Astrocyte (in vitro differentiated cells and primary cell): Measurements from ENCODE around the gene APOBR. TPM values are rescaled to one million over a fixed set of nuclear protein-coding genes. Genes with fewer than 3 reads are reported as not detected.
"Not testable (repeated sequence)": the region's sequence is repeated elsewhere in the genome, so short reads cannot be mapped to it uniquely, and the experiment has no call there.

Experiments
- DNase-seq: peaks from one replicate; pipeline ENCODE4 v3.0.0-alpha.2; 2010; ENCODE audit warnings: low read depth
- FAIRE-seq: peaks from 2 replicates; lab custom pipeline; 2011; peaks lifted over from hg19 to GRCh38; lab: Jason Lieb, UNC
- H2AFZ ChIP-seq: 2 replicates; pipeline ENCODE4 v1.6.0; 2012; ENCODE audit warnings: low read depth, low read length, inconsistent platforms
- H3K27ac ChIP-seq: 2 replicates; pipeline ENCODE4 v1.5.1; 2011; ENCODE audit warnings: low read depth, low read length, inconsistent platforms
- H3K27me3 ChIP-seq: 2 replicates; pipeline ENCODE4 v1.6.0; 2011; ENCODE audit warnings: low read length, inconsistent platforms; ENCODE audit not compliant: insufficient read depth
- H3K36me3 ChIP-seq: 2 replicates; pipeline ENCODE4 v1.5.1; 2011; ENCODE audit warnings: low read length, inconsistent platforms; ENCODE audit not compliant: insufficient read depth
- H3K4me1 ChIP-seq: 2 replicates; pipeline ENCODE4 v1.5.1; 2011; ENCODE audit warnings: low read length, inconsistent platforms; ENCODE audit not compliant: insufficient read depth
- H3K4me2 ChIP-seq: 2 replicates; pipeline ENCODE4 v1.6.0; 2012; ENCODE audit warnings: low read length, inconsistent platforms
- H3K4me3 ChIP-seq: 2 replicates; pipeline ENCODE4 v1.5.1; 2011; ENCODE audit warnings: low read depth, mild to moderate bottlenecking, low read length, inconsistent platforms; ENCODE audit not compliant: insufficient read depth
- H3K79me2 ChIP-seq: 2 replicates; pipeline ENCODE4 v1.6.0; 2012; ENCODE audit warnings: mild to moderate bottlenecking, low read length, inconsistent platforms; ENCODE audit not compliant: insufficient read depth
- H3K9ac ChIP-seq: 2 replicates; pipeline ENCODE4 v1.6.0; 2012; ENCODE audit warnings: mild to moderate bottlenecking, low read length, inconsistent platforms
- H3K9me3 ChIP-seq: 2 replicates; pipeline ENCODE4 v1.5.1; 2012; ENCODE audit warnings: low read depth, mild to moderate bottlenecking, low read length, inconsistent platforms; ENCODE audit not compliant: insufficient read depth
- H4K20me1 ChIP-seq: 2 replicates; pipeline ENCODE4 v1.6.0; 2012; ENCODE audit warnings: low read length, inconsistent platforms; ENCODE audit not compliant: insufficient read depth
- H3K27ac Mint-ChIP-seq: one replicate; pipeline ENCODE4 v1.8.0; 2021; ENCODE audit warnings: mild to moderate bottlenecking, mixed read lengths; ENCODE audit not compliant: unreplicated experiment
- H3K27me3 Mint-ChIP-seq: one replicate; pipeline ENCODE4 v1.8.0; 2021; ENCODE audit warnings: low read depth, mixed read lengths; ENCODE audit not compliant: unreplicated experiment
- H3K36me3 Mint-ChIP-seq: one replicate; pipeline ENCODE4 v1.8.0; 2021; ENCODE audit warnings: low read depth, mixed read lengths; ENCODE audit not compliant: unreplicated experiment
- H3K4me1 Mint-ChIP-seq: one replicate; pipeline ENCODE4 v1.8.0; 2021; ENCODE audit warnings: low read depth, mixed read lengths; ENCODE audit not compliant: unreplicated experiment
- H3K4me3 Mint-ChIP-seq: one replicate; pipeline ENCODE4 v1.8.0; 2021; ENCODE audit warnings: mild to moderate bottlenecking, moderate library complexity, mixed read lengths; ENCODE audit not compliant: unreplicated experiment
- H3K9me3 Mint-ChIP-seq: one replicate; pipeline ENCODE4 v1.8.0; 2021; ENCODE audit warnings: mild to moderate bottlenecking, mixed read lengths; ENCODE audit not compliant: unreplicated experiment
- CTCF ChIP-seq: IDR thresholded peaks from 2 replicates; pipeline ENCODE4 v1.5.1; 2011; ENCODE audit warnings: low read depth, mild to moderate bottlenecking, inconsistent platforms, low read length, moderate library complexity; ENCODE audit not compliant: insufficient read depth
- EZH2 ChIP-seq: IDR thresholded peaks from 2 replicates; pipeline ENCODE4 v1.6.1; 2012; ENCODE audit warnings: mild to moderate bottlenecking, low read length, inconsistent platforms; ENCODE audit not compliant: insufficient read depth
- total RNA-seq: library from RNA; stranded (reverse); gene quantifications from 2 replicates; pipeline ENCODE4 v1.2.1, GENCODE V29; 2021

APOBR gene
- total RNA-seq, 1 donor from 2014 or later, result not detected

GRCh38 chr16:28497861-28498599, 3.6 kb downstream of the APOBR start:
- Mint-ChIP-seq H3K4me1 (peaks cover 8% of the 10 kb centered on the region), H3K27ac (no peak overlapping the region), H3K9me3 (no peaks in the 10 kb centered on the region), H3K4me3 (no peak overlapping the region), H3K36me3 (no peaks in the 10 kb centered on the region), H3K27me3 (peaks cover 41% of the 10 kb centered on the region)
- H3K79me2 ChIP-seq, result no peaks in the 10 kb centered on the region
- no peak for TF ChIP-seq CTCF
- TF ChIP-seq EZH2, result no peak
- no peak overlapping the region for H3K4me2 ChIP-seq
- H3K9me3 ChIP-seq, result no peaks in the 10 kb centered on the region
- no peak overlapping the region for H2AFZ ChIP-seq
- DNase-seq (no peak), FAIRE-seq (no peak)
- H3K27ac ChIP-seq, result no peak overlapping the region
- H3K4me3 ChIP-seq, result no peak overlapping the region
- H3K4me1 ChIP-seq, result no peaks in the 10 kb centered on the region
- no peaks in the 10 kb centered on the region for H3K27me3 ChIP-seq
- no peak overlapping the region for H3K9ac ChIP-seq
- H4K20me1 ChIP-seq, result no peaks in the 10 kb centered on the region
- no peaks in the 10 kb centered on the region for H3K36me3 ChIP-seq

- FAIRE-seq, result no peak
- Histone ChIP-seq H3K79me2 (no peaks in the 10 kb centered on the region), H4K20me1 (no peaks in the 10 kb centered on the region), H3K27ac (no peak overlapping the region), H2AFZ (no peak overlapping the region), H3K9me3 (no peaks in the 10 kb centered on the region), H3K9ac (no peak overlapping the region), H3K36me3 (no peaks in the 10 kb centered on the region), H3K4me1 (no peaks in the 10 kb centered on the region), H3K27me3 (no peaks in the 10 kb centered on the region), H3K4me2 (no peak overlapping the region), H3K4me3 (no peak overlapping the region)
- Mint-ChIP-seq H3K27me3 (peaks cover 41% of the 10 kb centered on the region), H3K4me1 (peaks cover 8% of the 10 kb centered on the region), H3K36me3 (no peaks in the 10 kb centered on the region), H3K27ac (no peak overlapping the region), H3K9me3 (no peaks in the 10 kb centered on the region), H3K4me3 (no peak overlapping the region)
- no peak for DNase-seq
- TF ChIP-seq EZH2 (no peak), CTCF (no peak)
These were observed 4.4 kb downstream of the APOBR start for GRCh38 chr16:28498666-28499381.

GRCh38 chr16:28499854-28500253, 5.4 kb downstream of the APOBR start:
- no peaks in the 10 kb centered on the region for H3K36me3 ChIP-seq
- Mint-ChIP-seq H3K36me3 (no peaks in the 10 kb centered on the region), H3K4me3 (no peak overlapping the region), H3K4me1 (peaks cover 8% of the 10 kb centered on the region), H3K27ac (peak overlapping the region; percentile 75), H3K27me3 (peaks cover 44% of the 10 kb centered on the region), H3K9me3 (no peaks in the 10 kb centered on the region)
- no peak overlapping the region for H2AFZ ChIP-seq
- no peaks in the 10 kb centered on the region for H3K9me3 ChIP-seq
- no peaks in the 10 kb centered on the region for H4K20me1 ChIP-seq
- no peak overlapping the region for H3K4me2 ChIP-seq
- H3K27ac ChIP-seq, result no peak overlapping the region
- no peaks in the 10 kb centered on the region for H3K4me1 ChIP-seq
- no peak for DNase-seq
- no peak for TF ChIP-seq CTCF
- no peak for TF ChIP-seq EZH2
- H3K79me2 ChIP-seq, result no peaks in the 10 kb centered on the region
- no peak for FAIRE-seq
- peaks cover 3% of the 10 kb centered on the region for H3K27me3 ChIP-seq
- H3K4me3 ChIP-seq, result no peak overlapping the region
- H3K9ac ChIP-seq, result no peak overlapping the region

GRCh38 chr16:28500476-28501180, 6.2 kb downstream of the APOBR start:
- not testable (repeated sequence) for H3K9ac ChIP-seq, H3K79me2 ChIP-seq, H3K36me3 ChIP-seq, H2AFZ ChIP-seq, FAIRE-seq, H3K27me3 ChIP-seq, H4K20me1 ChIP-seq, H3K4me1 Mint-ChIP-seq, H3K4me3 ChIP-seq, H3K9me3 Mint-ChIP-seq, H3K36me3 Mint-ChIP-seq, H3K27ac ChIP-seq, H3K9me3 ChIP-seq, H3K4me1 ChIP-seq, DNase-seq, H3K4me2 ChIP-seq, H3K4me3 Mint-ChIP-seq
- peak overlapping the region; percentile 75 for H3K27ac Mint-ChIP-seq
- H3K27me3 Mint-ChIP-seq, result peaks cover 41% of the 10 kb centered on the region
